Stomach (tissue), 9 donors: ENCODE measurements around the gene RIC1. TPM values are rescaled to one million over a fixed set of nuclear protein-coding genes. Genes with fewer than 3 reads are reported as not detected.

ENCODE experiments used
- DNase-seq, 2 donors: peaks; one replicate each; pipeline versions ENCODE4 v3.0.0 to v3.0.0-alpha.2; 2013 to 2019
- H3K27ac ChIP-seq, 5 donors: fragments of 200-600 bp in 4 of 5; sonication (generic) in 4 of 5; one replicate each; pipeline ENCODE4 v1.5.1; 2013 to 2019; ENCODE audit warnings: mild to moderate bottlenecking in 1 of 5, moderate library complexity in 1 of 5
- H3K27me3 ChIP-seq, 3 donors: fragments of 200-600 bp; sonication (generic); one replicate each; pipeline ENCODE4 v1.5.1; 2017 to 2019; ENCODE audit warnings: mixed run types in 1 of 3
- H3K36me3 ChIP-seq, 4 donors: fragments of 200-600 bp; sonication (generic); 1 replicate in 3 of 4; 2 replicates in 1 of 4; pipeline ENCODE4 v1.5.1; 2016 to 2019
- H3K4me1 ChIP-seq, 4 donors: fragments of 200-600 bp; sonication (generic); one replicate each; pipeline ENCODE4 v1.5.1; 2016 to 2019
- H3K4me3 ChIP-seq, 4 donors: fragments of 200-600 bp; sonication (generic) in 3 of 4; one replicate each; pipeline ENCODE4 v1.5.1; 2016 to 2019; ENCODE audit warnings: mild to moderate bottlenecking in 1 of 4
- H3K9me3 ChIP-seq, 4 donors: fragments of 200-600 bp; sonication (generic); one replicate each; pipeline ENCODE4 v1.5.1; 2016 to 2019
- EP300 ChIP-seq: sonication (generic); formaldehyde crosslinking; IDR thresholded peaks from one replicate; pipeline ENCODE4 v1.6.1; 2017; ENCODE audit warnings: antibody characterized with exemption
- POLR2A ChIP-seq, 4 donors: fragments of 450-650 bp; IDR thresholded peaks; one replicate each; pipeline ENCODE4 v1.6.1; 2016; ENCODE audit warnings: antibody characterized with exemption in 4 of 4, control low read depth in 2 of 4, mild to moderate bottlenecking in 1 of 4, moderate library complexity in 1 of 4
- POLR2AphosphoS5 ChIP-seq, 3 donors: sonication (generic); formaldehyde crosslinking; IDR thresholded peaks; one replicate each; pipeline ENCODE4 v1.6.1; 2016; ENCODE audit warnings: antibody characterized with exemption in 3 of 3
- WGBS, 5 donors: extraction: QIAGEN DNeasy Blood & Tissue Kit in 3 of 5; methylation state at CpG; one replicate each; pipeline versions ENCODE4 v1.1.5 to v1.1.7; 2013 to 2018; 5-methylcytosine and 5-hydroxymethylcytosine counted together
- intact Hi-C: fragments of 100-400 bp; cut with DNase I; formaldehyde crosslinking; loops from one replicate; pipeline ENCODE4 v1.15.1; 2023; ENCODE audit warnings: low total_unique reads
- polyA plus RNA-seq, 3 donors: library from polyadenylated mRNA; stranded (reverse); fragments of 200-250 nt; gene quantifications; one replicate each; pipeline ENCODE4 v1.2.3, GENCODE V29; 2013
- total RNA-seq, 5 donors: library from RNA; depleted of rRNA; stranded (reverse); fragments of >200 nt; gene quantifications; one replicate each; pipeline versions ENCODE4 v1.1.0 to v1.2.3, GENCODE V29; 2014 to 2016
- TF ChIP-seq, protein P1 (sequence below), 7 experiments: fragments of 450-650 bp in 4 of 7; fragments of 200-600 bp in 3 of 7; sonication (generic) in 3 of 7; IDR thresholded peaks; one replicate each; pipeline ENCODE4 v1.5.1; 2016 to 2019; ENCODE audit warnings: antibody characterized with exemption in 7 of 7, control low read depth in 2 of 7, mild to moderate bottlenecking in 1 of 7
- donor health status: healthy with polysubstance abuse.
- donor health status: Bipolar disorder and iron deficiency.
- donor health status: healthy.

Gene RIC1
- total and polyA plus RNA-seq, 8 donors = 3.2 to 67.9 (median 10.8) TPM

DNA sequence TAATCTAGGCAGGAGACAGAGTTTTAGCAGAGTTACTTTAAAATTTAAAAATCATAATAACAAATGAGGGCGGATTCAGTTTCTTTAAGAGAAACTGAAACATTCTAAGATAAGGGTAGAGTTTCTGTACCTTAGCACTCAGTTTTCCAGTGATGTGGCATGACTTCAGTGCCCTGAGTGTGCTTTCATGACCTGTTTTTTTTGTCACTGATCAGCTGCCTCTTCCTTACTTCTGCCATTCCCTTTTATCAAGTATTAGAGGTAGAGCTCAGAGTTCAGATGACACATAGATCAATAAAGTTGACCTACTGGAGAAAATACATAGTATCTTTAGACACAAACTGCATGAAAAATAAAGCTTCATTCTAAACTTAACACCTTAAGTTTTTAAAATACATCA, 121.7 kb downstream of the RIC1 start:
- Histone ChIP-seq H3K27ac (no peak overlapping the region), H3K4me3 (no peak overlapping the region), H3K4me1 (no peaks in the 10 kb centered on the region), H3K36me3 (peaks cover 5 to 81% (median 73%) of the 10 kb centered on the region in 4 donors), H3K9me3 (no peaks in the 10 kb centered on the region), H3K27me3 (no peaks in the 10 kb centered on the region)
- WGBS, 5 donors = 85 to 100% (median 96%) methylated on average over 1 of the region's 1 CpG
- no peak for DNase-seq
- intact Hi-C loops = no loop called here
- TF ChIP-seq POLR2A (IDR thresholded peaks at IDR 0.05) = no peak
- TF ChIP-seq POLR2AphosphoS5 (IDR thresholded peaks at IDR 0.05) = no peak
- TF ChIP-seq, protein P1, sequence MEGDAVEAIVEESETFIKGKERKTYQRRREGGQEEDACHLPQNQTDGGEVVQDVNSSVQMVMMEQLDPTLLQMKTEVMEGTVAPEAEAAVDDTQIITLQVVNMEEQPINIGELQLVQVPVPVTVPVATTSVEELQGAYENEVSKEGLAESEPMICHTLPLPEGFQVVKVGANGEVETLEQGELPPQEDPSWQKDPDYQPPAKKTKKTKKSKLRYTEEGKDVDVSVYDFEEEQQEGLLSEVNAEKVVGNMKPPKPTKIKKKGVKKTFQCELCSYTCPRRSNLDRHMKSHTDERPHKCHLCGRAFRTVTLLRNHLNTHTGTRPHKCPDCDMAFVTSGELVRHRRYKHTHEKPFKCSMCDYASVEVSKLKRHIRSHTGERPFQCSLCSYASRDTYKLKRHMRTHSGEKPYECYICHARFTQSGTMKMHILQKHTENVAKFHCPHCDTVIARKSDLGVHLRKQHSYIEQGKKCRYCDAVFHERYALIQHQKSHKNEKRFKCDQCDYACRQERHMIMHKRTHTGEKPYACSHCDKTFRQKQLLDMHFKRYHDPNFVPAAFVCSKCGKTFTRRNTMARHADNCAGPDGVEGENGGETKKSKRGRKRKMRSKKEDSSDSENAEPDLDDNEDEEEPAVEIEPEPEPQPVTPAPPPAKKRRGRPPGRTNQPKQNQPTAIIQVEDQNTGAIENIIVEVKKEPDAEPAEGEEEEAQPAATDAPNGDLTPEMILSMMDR (IDR thresholded peaks at IDR 0.05) = no peak
- no peak for TF ChIP-seq EP300

DNA sequence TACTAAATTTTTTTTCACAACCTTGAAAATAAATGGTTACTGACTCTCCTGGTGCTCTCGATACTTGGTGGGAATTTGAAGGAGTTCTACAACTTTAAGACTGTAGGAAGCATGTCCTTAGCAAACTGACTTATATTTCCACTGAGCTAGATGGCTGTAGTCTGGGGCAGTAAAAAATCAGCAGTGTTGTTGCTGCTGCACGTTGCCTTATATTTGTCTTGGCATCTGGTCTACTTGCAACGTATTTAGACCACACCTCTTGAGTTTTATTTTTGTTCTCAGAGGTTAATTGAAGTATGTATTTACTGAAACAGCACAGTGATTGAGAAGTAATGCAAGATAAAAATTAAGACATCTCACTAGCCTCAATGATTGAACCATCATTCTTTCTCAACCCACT, 127.7 kb downstream of the RIC1 start:
- H3K4me1 ChIP-seq = no peaks in the 10 kb centered on the region
- intact Hi-C loops = no loop called here
- no peak overlapping the region for H3K4me3 ChIP-seq
- no peak for DNase-seq
- H3K36me3 ChIP-seq = peaks cover 5 to 75% (median 67%) of the 10 kb centered on the region in 4 donors
- WGBS, 5 donors = 59 to 70% (median 67%) methylated on average over 3 of the region's 3 CpGs
- no peak for TF ChIP-seq POLR2A (IDR thresholded peaks at IDR 0.05)
- no peak for TF ChIP-seq POLR2AphosphoS5 (IDR thresholded peaks at IDR 0.05)
- TF ChIP-seq, protein P1 (IDR thresholded peaks at IDR 0.05) = no peak
- no peak for TF ChIP-seq EP300
- H3K27me3 ChIP-seq = no peaks in the 10 kb centered on the region
- no peak overlapping the region for H3K27ac ChIP-seq
- no peaks in the 10 kb centered on the region for H3K9me3 ChIP-seq

DNA sequence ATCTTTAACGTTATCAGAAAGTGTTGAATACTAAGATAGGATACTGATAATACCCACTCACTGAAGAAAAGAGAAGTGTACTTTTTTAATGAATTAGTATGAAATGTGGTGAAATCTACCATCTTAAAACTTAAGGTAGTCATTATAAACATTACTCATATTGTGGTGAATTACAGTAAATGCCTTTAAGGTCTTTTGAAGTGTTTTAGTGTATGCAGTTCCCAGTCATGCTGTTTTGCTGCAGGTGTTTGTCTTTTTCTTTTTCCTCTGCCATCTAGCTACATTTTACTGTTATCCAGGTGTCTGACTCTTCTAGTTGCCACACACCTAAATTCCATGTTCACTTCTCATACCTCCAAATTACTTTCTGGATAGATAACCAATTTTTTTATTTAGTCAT, 131.4 kb downstream of the RIC1 start:
- DNase-seq = no peak
- Histone ChIP-seq H3K27me3 (no peaks in the 10 kb centered on the region), H3K36me3 (peaks cover 27 to 87% (median 82%) of the 10 kb centered on the region in 4 donors), H3K9me3 (no peaks in the 10 kb centered on the region), H3K4me1 (no peaks in the 10 kb centered on the region), H3K4me3 (no peak overlapping the region), H3K27ac (no peak overlapping the region)
- intact Hi-C loops = no loop called here
- no peak for TF ChIP-seq POLR2AphosphoS5 (IDR thresholded peaks at IDR 0.05)
- TF ChIP-seq, protein P1 (IDR thresholded peaks at IDR 0.05) = no peak
- TF ChIP-seq POLR2A (IDR thresholded peaks at IDR 0.05) = no peak
- no peak for TF ChIP-seq EP300
- 52 to 80% (median 71%) methylated on average over 1 of the region's 1 CpG for WGBS, 5 donors

DNA sequence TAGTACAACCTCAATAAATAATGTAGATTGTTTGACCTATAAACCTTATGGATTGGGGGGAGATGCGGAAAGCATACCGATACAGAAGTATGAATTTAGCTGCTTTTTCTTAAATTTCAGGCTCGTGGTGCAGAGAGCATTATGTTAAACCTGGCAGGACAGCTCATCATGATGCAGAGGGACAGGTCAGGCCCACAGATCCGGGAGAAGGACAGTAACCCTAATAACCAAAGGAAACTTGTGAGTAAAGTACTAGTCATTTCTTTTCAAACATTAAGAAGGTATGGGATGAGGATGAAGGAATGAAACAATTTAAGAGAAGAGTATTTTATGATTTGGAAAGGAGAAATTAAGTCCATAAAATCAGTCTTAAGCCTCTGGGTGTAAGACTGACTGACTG, 133.5 kb downstream of the RIC1 start:
- H3K4me3 ChIP-seq = no peak overlapping the region
- H3K9me3 ChIP-seq = no peaks in the 10 kb centered on the region
- H3K4me1 ChIP-seq = no peaks in the 10 kb centered on the region
- 93 to 99% (median 96%) methylated on average over 4 of the region's 4 CpGs for WGBS, 5 donors
- no peaks in the 10 kb centered on the region for H3K27me3 ChIP-seq
- H3K27ac ChIP-seq = no peak overlapping the region
- DNase-seq = no peak
- intact Hi-C loops = no loop called here
- peaks cover 35 to 93% (median 88%) of the 10 kb centered on the region in 4 donors for H3K36me3 ChIP-seq
- TF ChIP-seq EP300 = no peak
- no peak for TF ChIP-seq POLR2A (IDR thresholded peaks at IDR 0.05)
- TF ChIP-seq POLR2AphosphoS5 (IDR thresholded peaks at IDR 0.05) = no peak
- TF ChIP-seq, protein P1 (IDR thresholded peaks at IDR 0.05) = no peak
